AG04449 (cell line): ENCODE data around the gene FRMPD1.

ENCODE experiments used
- CTCF ChIA-PET: fragments of 350-600 bp; formaldehyde crosslinking; extraction: SDS; loops from one replicate; lab custom pipeline; 2021; ENCODE audit warnings: antibody characterized with exemption; lab: Yijun Ruan, JAX
- POLR2A ChIA-PET: fragments of 400-600, 350-600 bp; formaldehyde crosslinking; extraction: SDS; loops from one replicate; lab custom pipeline; 2020; ENCODE audit warnings: antibody characterized with exemption, inconsistent platforms; lab: Yijun Ruan, JAX
- DNase-seq: peaks from one replicate; pipeline ENCODE4 v3.0.0-alpha.2; 2010; ENCODE audit warnings: low read depth, low spot score
- H3K4me3 ChIP-seq: 2 replicates; pipeline ENCODE4 v1.5.1; 2011; ENCODE audit warnings: low read depth, mild to moderate bottlenecking, control low read depth, low read length
- CTCF ChIP-seq: IDR thresholded peaks from one replicate; pipeline ENCODE4 v1.5.1; 2011; ENCODE audit warnings: mild to moderate bottlenecking, moderate library complexity, low read length, control low read depth, inconsistent platforms; ENCODE audit not compliant: insufficient read depth; ENCODE audit errors: missing control alignments

The FRMPD1 gene

GRCh38 chr9:37677435-37677834, 26.7 kb downstream of the FRMPD1 start:
- TF ChIP-seq CTCF: no peak
- no peak for DNase-seq
- POLR2A ChIA-PET: interaction anchor here (0.7 kb wide), 2 partner anchors 97 to 726 kb away, joined by 3 to 5 read pairs; no protein-coding TSS in a partner anchor
- H3K4me3 ChIP-seq: no peak overlapping the region
- CTCF ChIA-PET: no interaction called here

GRCh38 chr9:37678789-37679273, 28.1 kb downstream of the FRMPD1 start:
- no peak for DNase-seq

GRCh38 chr9:37679649-37680402, 29.1 kb downstream of the FRMPD1 start:
- no peak overlapping the region for H3K4me3 ChIP-seq
- TF ChIP-seq CTCF: no peak
- POLR2A ChIA-PET: no interaction called here
- DNase-seq: no peak
- CTCF ChIA-PET: no interaction called here

More at GRCh38 chr9:37678789-37679273, 28.1 kb downstream of the FRMPD1 start:
- POLR2A ChIA-PET: no interaction called here
- TF ChIP-seq CTCF: no peak
- CTCF ChIA-PET: no interaction called here
- no peak overlapping the region for H3K4me3 ChIP-seq

- no peak overlapping the region for H3K4me3 ChIP-seq
- POLR2A ChIA-PET: no interaction called here
- no peak for DNase-seq
- CTCF ChIA-PET: no interaction called here
- no peak for TF ChIP-seq CTCF
These were observed 32.2 kb downstream of the FRMPD1 start for GRCh38 chr9:37682951-37683350.

GRCh38 chr9:37683531-37684371, 33.0 kb downstream of the FRMPD1 start:
- DNase-seq: no peak
- no peak for TF ChIP-seq CTCF
- H3K4me3 ChIP-seq: no peak overlapping the region
- POLR2A ChIA-PET: no interaction called here
- CTCF ChIA-PET: no interaction called here
